Measurements from ENCODE around the gene NCK2. TPM values are rescaled to one million over a fixed set of nuclear protein-coding genes. Genes with fewer than 3 reads are reported as not detected.

Gene NCK2
- total and polyA plus RNA-seq, 9 of the 15 experiments (the other 6 are each of a cell fraction or from before 2014, with no cell fraction given): 0.90 to 27.9 (median 15.9) TPM

DNA sequence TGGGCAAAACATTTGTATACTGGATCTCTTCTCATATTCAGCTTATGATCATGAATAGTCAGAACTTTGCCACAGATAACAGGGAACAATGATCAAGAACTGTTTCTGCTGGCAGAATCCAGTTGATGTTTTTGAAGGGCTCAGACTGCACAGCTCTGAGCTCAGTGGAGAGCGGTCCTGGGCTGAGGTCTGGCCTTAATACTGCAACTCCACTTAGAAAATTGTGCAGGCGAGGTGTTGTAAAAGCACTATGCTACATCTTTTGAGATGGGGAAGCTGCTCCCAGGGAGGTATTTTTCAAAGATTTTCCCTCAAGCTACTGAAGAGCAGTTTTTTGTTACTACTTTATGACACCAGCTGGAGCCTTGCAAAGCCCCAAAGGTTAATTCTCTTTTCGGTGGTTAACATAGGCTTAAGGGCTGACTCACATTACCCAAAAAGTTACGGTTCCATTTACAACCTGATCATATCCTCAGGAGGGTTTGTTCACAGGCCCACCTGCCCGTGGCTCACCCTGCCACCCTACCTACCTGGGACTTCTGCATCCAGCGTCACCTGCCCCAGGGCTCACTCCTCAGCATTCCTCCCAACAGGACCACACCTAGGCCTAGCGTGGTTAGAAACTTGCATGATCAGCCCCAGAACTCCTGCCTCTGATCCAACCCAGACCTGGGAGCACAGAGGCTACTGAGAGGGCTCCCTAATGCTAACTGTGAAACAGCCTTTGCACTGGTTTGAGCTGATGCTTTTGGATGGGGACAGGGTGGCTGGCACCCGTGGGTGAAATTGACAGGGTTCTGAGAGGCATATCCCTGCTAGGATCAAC lies 114.4 kb downstream of the NCK2 start:
- H4K20me1 ChIP-seq (replicated peaks; ENCODE audit: control insufficient read depth, insufficient read depth, low read length): no peaks in the 10 kb centered on the region
- H3K36me3 ChIP-seq (ENCODE audit: control insufficient read depth, insufficient read depth, low read length): peaks cover 26% of the 10 kb centered on the region; the same call in 1 of the 3 replicates
- H3K9me1 ChIP-seq (ENCODE audit: control insufficient read depth, insufficient read depth, low read length): no peaks in the 10 kb centered on the region
- no peak overlapping the region for H2AFZ ChIP-seq (ENCODE audit: low read depth, low read length)
- no peak for FAIRE-seq
- in situ Hi-C loops (cut with MboI) (no loop called here), intact Hi-C loops (cut with micrococcal nuclease) (no loop called here)
- no peak for ATAC-seq
- H3K4me3 ChIP-seq: no peak overlapping the region
- POLR2A ChIA-PET: no interaction called here
- 71% methylated on average over 8 of the region's 8 CpGs for WGBS (ENCODE audit: insufficient coverage, low coverage, missing lambda C conversion rate)
- H3K27ac ChIP-seq (ENCODE audit: extremely low read depth, low read depth, low read length): no peak overlapping the region
- TF ChIP-seq TBL1XR1 (IDR thresholded peaks at IDR 0.05; ENCODE audit: low read length in 2 of 2) (no peak), ZNF282 (CRISPR knock-in tag; IDR thresholded peaks at IDR 0.05) (no peak), ZNF57 (CRISPR knock-in tag; IDR thresholded peaks at IDR 0.05) (no peak), GABPA (tag; conservative IDR thresholded peaks at IDR 0.05; ENCODE audit: low read depth) (no peak), LCOR (CRISPR knock-in tag; IDR thresholded peaks at IDR 0.05) (no peak), THRAP3 (IDR thresholded peaks at IDR 0.05; ENCODE audit: borderline replicate concordance) (no peak)
- TF ChIP-seq, protein P1, sequence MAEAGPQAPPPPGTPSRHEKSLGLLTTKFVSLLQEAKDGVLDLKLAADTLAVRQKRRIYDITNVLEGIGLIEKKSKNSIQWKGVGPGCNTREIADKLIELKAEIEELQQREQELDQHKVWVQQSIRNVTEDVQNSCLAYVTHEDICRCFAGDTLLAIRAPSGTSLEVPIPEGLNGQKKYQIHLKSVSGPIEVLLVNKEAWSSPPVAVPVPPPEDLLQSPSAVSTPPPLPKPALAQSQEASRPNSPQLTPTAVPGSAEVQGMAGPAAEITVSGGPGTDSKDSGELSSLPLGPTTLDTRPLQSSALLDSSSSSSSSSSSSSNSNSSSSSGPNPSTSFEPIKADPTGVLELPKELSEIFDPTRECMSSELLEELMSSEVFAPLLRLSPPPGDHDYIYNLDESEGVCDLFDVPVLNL (CRISPR knock-in tag; IDR thresholded peaks at IDR 0.05; ENCODE audit: low read depth): no peak
- H3K9me3 ChIP-seq (replicated peaks; ENCODE audit: control insufficient read depth, insufficient read depth, low read depth, low read length): no peaks in the 10 kb centered on the region
- no peak overlapping the region for H3K4me2 ChIP-seq (ENCODE audit: insufficient read depth, low read length)
- BruUV-seq (replicated peaks): no TSS peak
- H3K4me1 ChIP-seq (replicated peaks in 1 of 2; ENCODE audit: control insufficient read depth in 2 of 2, insufficient read depth in 2 of 2, low read length in 2 of 2): no peaks in the 10 kb centered on the region
- no peak for DNase-seq (ENCODE audit: extremely low read depth in 1 of 4, low spot score in 3 of 4)
- CTCF ChIA-PET (ENCODE audit: low intra/inter-chr PET ratio): no interaction called here
- no peaks in the 10 kb centered on the region for H3K27me3 ChIP-seq (ENCODE audit: control insufficient read depth in 2 of 2, insufficient read depth in 2 of 2, low read length in 2 of 2)
- no peaks in the 10 kb centered on the region; the same call in 2 of the 3 replicates for H3K79me2 ChIP-seq (ENCODE audit: control insufficient read depth, insufficient read depth, low read length)
- no peak overlapping the region for H3K9ac ChIP-seq (ENCODE audit: insufficient read depth in 1 of 2, low read depth in 2 of 2, low read length in 2 of 2)

Data from K562 (cell line).